WERI-Rb-1 (cell line): ENCODE data around the gene C22orf31.

Experiments
- DNase-seq: peaks from one replicate; pipeline ENCODE4 v3.0.0-alpha.2; 2020
- H3K27ac ChIP-seq: fragments of 250-450 bp; sonication (Bioruptor Pico); 2 replicates; pipeline ENCODE4 v1.5.1; 2020; ENCODE audit warnings: mild to moderate bottlenecking, moderate library complexity
- H3K27me3 ChIP-seq: fragments of 250-450 bp; sonication (Bioruptor Pico); 2 replicates; pipeline ENCODE4 v1.5.1; 2021; ENCODE audit warnings: mild to moderate bottlenecking, low read depth, moderate library complexity; ENCODE audit not compliant: insufficient read depth, severe bottlenecking
- H3K36me3 ChIP-seq: fragments of 250-450 bp; sonication (Bioruptor Pico); 2 replicates; pipeline ENCODE4 v1.5.1; 2020; ENCODE audit warnings: mild to moderate bottlenecking, moderate library complexity
- H3K4me3 ChIP-seq: 2 replicates; pipeline ENCODE4 v1.5.1; 2011; ENCODE audit warnings: low read depth, mild to moderate bottlenecking, control low read depth, low read length
- H3K9me3 ChIP-seq: fragments of 250-450 bp; sonication (Bioruptor Pico); 2 replicates; pipeline ENCODE4 v1.5.1; 2021; ENCODE audit warnings: mild to moderate bottlenecking, moderate library complexity; ENCODE audit not compliant: severe bottlenecking
- CTCF ChIP-seq: IDR thresholded peaks from 2 replicates; pipeline ENCODE4 v1.5.1; 2011; ENCODE audit warnings: low read depth, mild to moderate bottlenecking, control low read depth, inconsistent platforms, low read length

C22orf31 gene

GRCh38 chr22:29069463-29069862 lies 7.8 kb upstream of the C22orf31 start:
- no peak for TF ChIP-seq CTCF
- no peak overlapping the region for H3K4me3 ChIP-seq
- H3K9me3 ChIP-seq, result peaks cover 2% of the 10 kb centered on the region
- no peak overlapping the region for H3K27ac ChIP-seq
- DNase-seq, result no peak
- no peaks in the 10 kb centered on the region for H3K27me3 ChIP-seq
- no peaks in the 10 kb centered on the region for H3K36me3 ChIP-seq

DNA sequence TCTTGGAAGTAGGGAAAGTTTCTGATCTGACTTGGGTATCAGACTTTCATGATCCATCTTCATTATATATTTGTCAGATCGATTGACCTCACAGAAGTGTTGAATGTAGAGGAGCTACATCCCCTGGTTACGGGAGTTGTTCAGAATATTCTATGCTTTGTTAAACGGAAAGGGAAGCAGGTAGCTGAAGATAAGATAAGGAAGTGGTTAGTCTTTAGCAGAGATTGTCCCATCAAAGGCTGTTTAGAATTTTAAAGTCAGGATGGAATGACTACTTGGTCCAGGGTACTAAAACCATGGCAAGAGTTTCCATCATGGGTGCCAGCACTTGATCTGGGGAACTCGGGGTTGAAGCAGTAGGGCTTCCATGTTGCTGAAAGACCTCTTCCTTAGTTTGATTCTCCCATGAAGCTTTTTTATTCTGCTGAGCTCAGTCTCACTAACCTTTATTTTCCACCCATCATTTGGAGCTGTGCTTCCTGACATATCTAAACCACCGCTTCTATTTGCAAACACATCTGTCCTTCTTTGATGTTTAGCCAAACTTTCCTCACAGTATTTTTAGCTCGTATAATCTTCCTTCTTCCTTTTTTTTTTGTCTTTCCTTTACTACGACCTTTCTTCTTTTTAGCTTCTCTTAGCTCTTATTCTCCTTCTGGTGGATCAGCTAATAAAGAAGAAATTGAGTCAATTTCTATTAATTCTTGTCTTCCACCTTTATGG lies 4.0 kb upstream of the C22orf31 start:
- Histone ChIP-seq H3K27me3 (no peaks in the 10 kb centered on the region), H3K9me3 (no peaks in the 10 kb centered on the region), H3K36me3 (no peaks in the 10 kb centered on the region), H3K27ac (no peak overlapping the region), H3K4me3 (no peak overlapping the region)
- DNase-seq, result no peak
- no peak for TF ChIP-seq CTCF

DNA sequence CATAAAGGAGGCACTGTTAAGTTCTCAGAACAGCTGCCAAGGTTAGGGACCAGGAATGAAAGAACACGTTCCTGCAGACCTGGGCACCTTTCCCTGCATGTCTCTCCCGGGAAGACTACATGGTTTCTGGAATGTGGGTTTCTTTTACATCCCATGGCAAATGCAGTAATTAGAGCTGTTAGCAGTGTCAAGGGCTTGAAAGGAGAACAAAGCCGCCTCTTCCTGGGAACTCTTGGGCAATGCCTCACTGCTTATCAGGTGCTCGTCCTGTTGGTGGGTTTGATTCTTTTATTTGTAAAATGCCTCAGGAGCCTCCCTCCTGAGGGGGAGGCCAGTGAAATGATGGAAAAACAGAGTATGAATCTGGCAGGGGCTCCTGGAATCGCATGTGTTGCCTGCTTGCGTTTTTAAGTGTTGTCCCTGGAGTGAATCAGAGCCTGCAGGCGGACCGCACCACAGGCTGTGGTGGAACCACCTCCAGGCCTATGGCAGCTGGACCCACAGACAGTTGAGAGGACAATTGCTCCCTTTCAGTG lies 723 bp upstream of the C22orf31 start:
- no peak overlapping the region for H3K27ac ChIP-seq

DNA sequence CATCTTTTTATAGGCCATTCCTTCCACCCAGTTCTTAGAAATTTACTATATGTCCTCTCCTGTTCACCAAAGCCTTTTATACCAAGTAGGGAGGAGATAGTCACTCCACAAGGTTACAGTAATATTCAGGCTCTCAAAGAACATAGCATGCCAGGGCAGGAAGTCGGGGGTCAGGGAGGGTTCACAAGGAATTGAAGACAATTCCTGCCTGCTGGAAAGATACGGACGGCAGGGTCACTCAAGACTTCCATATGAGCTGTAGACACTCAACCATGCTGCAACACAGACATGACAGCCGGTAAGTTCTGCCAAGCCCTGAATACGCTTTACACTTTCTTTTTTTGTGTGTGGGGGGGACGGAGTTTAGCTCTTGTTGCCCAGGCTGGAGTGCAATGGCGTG lies 700 bp downstream of the C22orf31 start:
- no peak for DNase-seq
- Histone ChIP-seq H3K27me3 (no peaks in the 10 kb centered on the region), H3K27ac (no peak overlapping the region), H3K9me3 (no peaks in the 10 kb centered on the region), H3K36me3 (no peaks in the 10 kb centered on the region), H3K4me3 (no peak overlapping the region)
- TF ChIP-seq CTCF, result no peak

More for the DNA sequence above, 723 bp upstream of the C22orf31 start:
- no peaks in the 10 kb centered on the region for H3K27me3 ChIP-seq
- no peak overlapping the region for H3K4me3 ChIP-seq
- H3K9me3 ChIP-seq, result no peaks in the 10 kb centered on the region
- no peaks in the 10 kb centered on the region for H3K36me3 ChIP-seq
- DNase-seq, result no peak
- TF ChIP-seq CTCF, result no peak

- no peak overlapping the region for H3K4me3 ChIP-seq
- no peaks in the 10 kb centered on the region for H3K9me3 ChIP-seq
- no peak for TF ChIP-seq CTCF
- no peak overlapping the region for H3K27ac ChIP-seq
- DNase-seq, result no peak
- no peaks in the 10 kb centered on the region for H3K27me3 ChIP-seq
- H3K36me3 ChIP-seq, result no peaks in the 10 kb centered on the region
Measured at GRCh38 chr22:29060251-29060869, 1.3 kb downstream of the C22orf31 start.
